Heart left ventricle (tissue), 13 donors: Measurements from ENCODE around the gene GLTPD2.

ENCODE experiments used
- CTCF ChIP-seq, 12 donors: fragments of 200-600 bp; sonication (generic) in 4 of 12; IDR thresholded peaks; one replicate each; pipeline versions ENCODE4 v1.5.0 to v1.8.0; 2018 to 2022; ENCODE audit warnings: antibody characterized with exemption in 12 of 12, mild to moderate bottlenecking in 5 of 12
- POLR2A ChIP-seq, 2 donors: fragments of 450-650 bp; IDR thresholded peaks; one replicate each; pipeline ENCODE4 v1.6.1; 2017; ENCODE audit warnings: antibody characterized with exemption in 2 of 2, mild to moderate bottlenecking in 2 of 2, moderate library complexity in 2 of 2
- donor health status: ischemic (EF 13 %, LVEDD 7.1; RV severe dilation, severe dysfunction).
- donor health status: DM: no; HTN: yes; CAD: no.
- donor health status: DM: no; HTN: no; CAD: no.
- donor health status: ischemic (EF 25% LVEDD 6.9; RV normal size, moderate dysfunction).
- donor health status: ischemic (EF 25% LVEDD 5.7; RV mildly dilated, moderate dysfunction).
- donor health status: ischemic (EF 35%, LVEDD 5.7; RV mildly dilated, moderate dysfunction).
- donor health status: nonischemic (EF 11% LVEDD 7.7; RV severe dilation, severe dysfunction).
- donor health status: DM: yes; HTN: yes; CAD: no.
- donor health status: PGD.
- donor health status: ischemic (EF 29% LVEDD 5.4; RV normal size, mild dysfunction).
- donor health status: nonischemic (EF 23%, LVEDD 6.1; RV moderate dilation, normal function).

- TF ChIP-seq CTCF (IDR thresholded peaks at IDR 0.05) (no peak), POLR2A (IDR thresholded peaks at IDR 0.05) (no peak)
Observed at GRCh38 chr17:4766201-4766600, 22.6 kb upstream of the GLTPD2 start.
